KMS-11 (cell line): ENCODE measurements around the gene FEM1C.

ENCODE experiments used
- H2AFZ ChIP-seq: fragments of 200-600 bp; sonication (generic); 2 replicates; pipeline ENCODE4 v1.6.1; 2016; ENCODE audit warnings: antibody characterized with exemption, mixed run types, low read depth
- H3K27ac ChIP-seq: fragments of 200-600 bp; sonication (generic); 2 replicates; pipeline ENCODE4 v1.6.1; 2016; ENCODE audit warnings: mild to moderate bottlenecking, mixed run types
- H3K27me3 ChIP-seq: fragments of 200-600 bp; sonication (generic); 2 replicates; pipeline ENCODE4 v1.6.1; 2017; ENCODE audit warnings: mild to moderate bottlenecking, low read depth, mixed run types, moderate library complexity; ENCODE audit not compliant: insufficient read depth
- H3K36me3 ChIP-seq: fragments of 200-600 bp; sonication (generic); 2 replicates; pipeline ENCODE4 v1.6.1; 2017; ENCODE audit warnings: mild to moderate bottlenecking, mixed run types; ENCODE audit not compliant: insufficient read depth
- H3K4me1 ChIP-seq: fragments of 200-600 bp; sonication (generic); 2 replicates; pipeline ENCODE4 v1.6.1; 2016; ENCODE audit warnings: mild to moderate bottlenecking, low read depth, mixed run types; ENCODE audit not compliant: poor library complexity, severe bottlenecking
- H3K4me2 ChIP-seq: fragments of 200-600 bp; sonication (generic); 2 replicates; pipeline ENCODE4 v1.7.0; 2016; ENCODE audit warnings: mild to moderate bottlenecking, mixed run types
- H3K4me3 ChIP-seq: fragments of 200-600 bp; sonication (generic); IDR thresholded peaks from 2 replicates; pipeline ENCODE4 v1.6.1; 2017; ENCODE audit warnings: low read depth, low read length, mixed read lengths; ENCODE audit not compliant: insufficient read depth
- H3K79me2 ChIP-seq: fragments of 200-600 bp; sonication (generic); 2 replicates; pipeline ENCODE4 v1.6.1; 2016; ENCODE audit warnings: low read depth, mixed run types; ENCODE audit not compliant: insufficient read depth
- H3K9ac ChIP-seq: fragments of 200-600 bp; sonication (generic); 2 replicates; pipeline ENCODE4 v1.6.1; 2016; ENCODE audit warnings: mild to moderate bottlenecking, mixed run types
- H4K20me1 ChIP-seq: fragments of 200-600 bp; sonication (generic); 2 replicates; pipeline ENCODE4 v1.6.1; 2016; ENCODE audit warnings: mild to moderate bottlenecking, mixed run types; ENCODE audit not compliant: insufficient read depth
- TF ChIP-seq, protein P1 (sequence below): fragments of 200-600 bp; sonication (generic); conservative IDR thresholded peaks from 2 replicates; pipeline ENCODE4 v1.6.1; 2017; ENCODE audit warnings: low read depth, mild to moderate bottlenecking, antibody characterized with exemption, low read length, moderate library complexity, mixed read lengths

FEM1C gene

DNA sequence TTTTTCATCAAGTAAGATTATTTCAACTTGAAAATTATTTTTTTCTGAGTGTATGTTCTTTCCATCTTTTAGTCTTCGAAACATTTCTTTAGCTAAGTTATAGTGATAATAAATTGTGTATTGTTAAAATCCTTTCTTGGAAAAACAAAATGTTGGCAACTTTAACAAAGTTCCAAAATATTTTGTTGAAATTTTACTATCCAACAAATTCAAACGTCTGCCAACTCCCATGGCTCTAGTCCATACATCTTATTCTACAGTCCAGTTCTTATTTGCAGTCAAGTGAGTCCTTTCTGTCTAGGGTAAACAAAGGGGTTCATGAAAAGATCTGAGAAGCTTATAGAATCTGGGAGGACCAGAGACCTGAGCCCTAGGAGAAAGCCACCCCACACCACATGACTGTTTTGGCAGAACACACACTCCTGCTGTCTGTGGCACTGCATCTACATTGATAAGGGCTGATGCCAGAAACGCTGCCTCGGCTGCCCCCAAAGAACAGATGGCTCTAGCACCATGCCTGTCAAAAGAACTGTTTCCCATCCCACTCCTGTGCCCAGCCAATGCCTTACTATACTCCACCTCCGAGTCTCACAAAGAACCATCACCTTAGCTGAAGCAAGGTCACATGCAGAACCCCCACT, 47.5 kb downstream of the FEM1C start:
- no peaks in the 10 kb centered on the region for H3K27me3 ChIP-seq
- no peak overlapping the region for H2AFZ ChIP-seq
- no peaks in the 10 kb centered on the region for H4K20me1 ChIP-seq
- no peaks in the 10 kb centered on the region for H3K4me1 ChIP-seq
- no peaks in the 10 kb centered on the region for H3K36me3 ChIP-seq
- H3K27ac ChIP-seq, result no peak overlapping the region
- no peaks in the 10 kb centered on the region for H3K79me2 ChIP-seq
- no peak overlapping the region for H3K9ac ChIP-seq
- no peak overlapping the region for H3K4me3 ChIP-seq
- H3K4me2 ChIP-seq, result no peak overlapping the region
- TF ChIP-seq, protein P1, sequence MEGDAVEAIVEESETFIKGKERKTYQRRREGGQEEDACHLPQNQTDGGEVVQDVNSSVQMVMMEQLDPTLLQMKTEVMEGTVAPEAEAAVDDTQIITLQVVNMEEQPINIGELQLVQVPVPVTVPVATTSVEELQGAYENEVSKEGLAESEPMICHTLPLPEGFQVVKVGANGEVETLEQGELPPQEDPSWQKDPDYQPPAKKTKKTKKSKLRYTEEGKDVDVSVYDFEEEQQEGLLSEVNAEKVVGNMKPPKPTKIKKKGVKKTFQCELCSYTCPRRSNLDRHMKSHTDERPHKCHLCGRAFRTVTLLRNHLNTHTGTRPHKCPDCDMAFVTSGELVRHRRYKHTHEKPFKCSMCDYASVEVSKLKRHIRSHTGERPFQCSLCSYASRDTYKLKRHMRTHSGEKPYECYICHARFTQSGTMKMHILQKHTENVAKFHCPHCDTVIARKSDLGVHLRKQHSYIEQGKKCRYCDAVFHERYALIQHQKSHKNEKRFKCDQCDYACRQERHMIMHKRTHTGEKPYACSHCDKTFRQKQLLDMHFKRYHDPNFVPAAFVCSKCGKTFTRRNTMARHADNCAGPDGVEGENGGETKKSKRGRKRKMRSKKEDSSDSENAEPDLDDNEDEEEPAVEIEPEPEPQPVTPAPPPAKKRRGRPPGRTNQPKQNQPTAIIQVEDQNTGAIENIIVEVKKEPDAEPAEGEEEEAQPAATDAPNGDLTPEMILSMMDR, result no peak

DNA sequence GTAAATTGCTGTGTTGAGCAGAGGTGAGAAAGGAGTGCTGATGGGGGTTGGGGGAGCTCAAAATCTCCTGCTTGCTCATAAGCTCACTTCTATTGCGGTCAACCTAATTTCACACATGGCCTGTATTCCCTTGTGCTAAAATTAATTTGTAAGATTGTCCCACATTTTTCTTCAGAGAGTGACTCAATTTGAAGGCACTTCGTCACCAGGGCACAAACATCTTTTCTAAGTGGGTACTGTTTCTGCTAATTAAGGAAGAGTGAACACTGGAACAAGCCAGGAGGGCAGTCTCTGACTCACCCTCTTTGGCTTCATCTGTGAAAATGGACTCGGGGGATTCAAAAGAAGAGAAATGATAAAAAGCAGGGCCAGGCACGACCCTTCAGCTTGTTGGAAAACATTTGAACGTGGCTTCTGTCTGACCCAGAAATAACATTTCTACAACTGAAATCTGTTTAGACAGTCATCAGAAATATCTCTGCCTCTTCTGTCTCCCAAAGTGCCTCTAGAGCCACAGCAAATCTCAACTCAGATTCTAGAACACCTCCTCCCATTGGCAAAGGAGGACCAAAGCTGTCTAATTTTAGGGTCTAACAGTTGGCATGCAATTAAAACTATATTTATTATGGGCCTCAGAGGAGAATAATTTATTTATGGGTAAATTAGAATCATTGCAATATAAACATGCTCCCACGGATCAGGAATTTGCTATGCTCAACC, 49.8 kb downstream of the FEM1C start:
- no peak overlapping the region for H3K4me3 ChIP-seq
- H3K9ac ChIP-seq, result no peak overlapping the region
- no peak overlapping the region for H3K4me2 ChIP-seq
- H3K4me1 ChIP-seq, result no peaks in the 10 kb centered on the region
- H3K79me2 ChIP-seq, result no peaks in the 10 kb centered on the region
- no peaks in the 10 kb centered on the region for H3K36me3 ChIP-seq
- TF ChIP-seq, protein P1, result no peak
- no peak overlapping the region for H2AFZ ChIP-seq
- no peaks in the 10 kb centered on the region for H4K20me1 ChIP-seq
- H3K27ac ChIP-seq, result no peak overlapping the region
- no peaks in the 10 kb centered on the region for H3K27me3 ChIP-seq

DNA sequence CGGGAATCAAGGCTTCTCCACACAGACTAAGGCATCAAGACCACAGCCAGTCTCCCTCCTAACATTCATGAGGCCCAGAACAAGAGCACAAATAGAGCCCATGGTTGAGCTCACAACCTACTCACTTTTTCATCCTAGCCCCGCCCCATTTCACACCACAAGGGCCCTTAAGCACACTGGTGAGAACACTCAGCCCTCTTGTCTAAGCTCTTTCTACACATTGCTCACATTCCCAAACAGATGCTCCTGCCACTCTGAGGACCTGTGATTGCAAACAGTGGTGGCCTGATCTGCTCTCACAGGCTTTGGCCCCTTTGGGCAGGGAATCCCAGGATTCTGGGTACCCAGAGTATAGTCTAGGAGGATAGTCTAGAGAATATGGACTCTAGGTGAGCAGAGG, 54.0 kb downstream of the FEM1C start:
- H3K4me3 ChIP-seq, result no peak overlapping the region
- H3K27me3 ChIP-seq, result no peaks in the 10 kb centered on the region
- no peaks in the 10 kb centered on the region for H3K4me1 ChIP-seq
- H3K27ac ChIP-seq, result no peak overlapping the region
- no peak overlapping the region for H3K9ac ChIP-seq
- H4K20me1 ChIP-seq, result no peaks in the 10 kb centered on the region
- H2AFZ ChIP-seq, result no peak overlapping the region
- H3K4me2 ChIP-seq, result no peak overlapping the region
- TF ChIP-seq, protein P1, result no peak
- H3K79me2 ChIP-seq, result no peaks in the 10 kb centered on the region
- H3K36me3 ChIP-seq, result no peaks in the 10 kb centered on the region

DNA sequence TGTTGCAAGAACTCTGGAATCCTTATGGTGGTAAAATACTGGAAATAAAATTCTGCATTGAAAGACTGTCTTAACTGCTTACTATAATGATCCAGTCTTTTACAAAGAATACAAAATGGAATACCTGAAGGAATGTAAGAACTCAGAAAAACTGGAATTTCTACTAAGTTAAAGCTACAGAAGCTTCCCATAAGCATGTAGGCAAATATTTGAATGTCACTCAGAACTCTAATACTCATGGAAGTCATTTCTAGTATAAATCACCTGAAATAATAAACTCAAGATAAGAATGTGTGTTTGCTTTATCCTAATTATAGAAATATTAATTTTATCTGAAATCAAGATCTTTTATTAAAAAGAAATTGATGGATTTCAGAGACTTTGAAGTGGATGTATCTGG, 54.8 kb downstream of the FEM1C start:
- TF ChIP-seq, protein P1, result no peak
- H3K4me1 ChIP-seq, result no peaks in the 10 kb centered on the region

More for the DNA sequence above, 54.8 kb downstream of the FEM1C start:
- no peak overlapping the region for H3K4me3 ChIP-seq
- H3K27ac ChIP-seq, result no peak overlapping the region
- H3K79me2 ChIP-seq, result no peaks in the 10 kb centered on the region
- H3K4me2 ChIP-seq, result no peak overlapping the region
- no peaks in the 10 kb centered on the region for H3K27me3 ChIP-seq
- no peaks in the 10 kb centered on the region for H3K36me3 ChIP-seq
- no peak overlapping the region for H2AFZ ChIP-seq
- H4K20me1 ChIP-seq, result no peaks in the 10 kb centered on the region
- no peak overlapping the region for H3K9ac ChIP-seq
